Heart left ventricle (tissue), 16 donors: Measurements from ENCODE around the gene SLC5A12. TPM values are rescaled to one million over a fixed set of nuclear protein-coding genes. Genes with fewer than 3 reads are reported as not detected.
A peak's percentile ranks its signal among the peaks of the same experiment; 100 is the strongest.

Experiments
- ATAC-seq, 4 donors: fragments of 200-7000 bp; cut with Tn5 transposase; one replicate each; pipeline ENCODE4 v1.9.1; 2020 to 2022; ENCODE audit warnings: moderate library complexity in 4 of 4, mild to moderate bottlenecking in 3 of 4, moderate number of reproducible peaks in 1 of 4
- DNase-seq, 5 donors: peaks; one replicate each; pipeline ENCODE4 v3.0.0-alpha.2; 2020
- H3K27ac ChIP-seq, 12 donors: fragments of 200-600 bp; sonication (generic) in 4 of 12; one replicate each; pipeline versions ENCODE4 v1.5.0 to v1.8.0; 2016 to 2022; ENCODE audit warnings: mild to moderate bottlenecking in 2 of 12
- H3K27me3 ChIP-seq, 9 donors: fragments of 200-600 bp; sonication (generic) in 2 of 9; one replicate each; pipeline versions ENCODE4 v1.5.1 to v1.8.0; 2016 to 2022; ENCODE audit warnings: mild to moderate bottlenecking in 3 of 9
- H3K36me3 ChIP-seq, 9 donors: fragments of 200-600 bp; sonication (generic) in 2 of 9; one replicate each; pipeline versions ENCODE4 v1.5.0 to v1.8.0; 2018 to 2022; ENCODE audit warnings: mild to moderate bottlenecking in 2 of 9
- H3K4me1 ChIP-seq, 12 donors: fragments of 200-600 bp; sonication (generic) in 4 of 12; one replicate each; pipeline versions ENCODE4 v1.5.0 to v1.8.0; 2016 to 2022; ENCODE audit warnings: mild to moderate bottlenecking in 3 of 12
- H3K4me3 ChIP-seq, 12 donors: fragments of 200-600 bp; sonication (generic) in 4 of 12; one replicate each; pipeline versions ENCODE4 v1.5.0 to v1.8.0; 2017 to 2022; ENCODE audit warnings: mild to moderate bottlenecking in 9 of 12, moderate library complexity in 4 of 12
- H3K9me3 ChIP-seq, 12 donors: fragments of 200-600 bp; sonication (generic) in 4 of 12; one replicate each; pipeline versions ENCODE4 v1.5.0 to v1.8.0; 2016 to 2022; ENCODE audit warnings: mild to moderate bottlenecking in 1 of 12
- CTCF ChIP-seq, 12 donors: fragments of 200-600 bp; sonication (generic) in 4 of 12; IDR thresholded peaks; one replicate each; pipeline versions ENCODE4 v1.5.0 to v1.8.0; 2018 to 2022; ENCODE audit warnings: antibody characterized with exemption in 12 of 12, mild to moderate bottlenecking in 5 of 12
- POLR2A ChIP-seq, 2 donors: fragments of 450-650 bp; IDR thresholded peaks; one replicate each; pipeline ENCODE4 v1.6.1; 2017; ENCODE audit warnings: antibody characterized with exemption in 2 of 2, mild to moderate bottlenecking in 2 of 2, moderate library complexity in 2 of 2
- WGBS, 4 donors: extraction: QIAGEN DNeasy Blood & Tissue Kit in 2 of 4; methylation state at CpG; one replicate each; pipeline versions ENCODE4 v1.1.5 to v1.1.7; 2013 to 2018; 5-methylcytosine and 5-hydroxymethylcytosine counted together
- intact Hi-C, 10 donors: fragments of 100-400 bp; cut with DNase I; formaldehyde crosslinking; loops; one replicate each; pipeline versions ENCODE4 v1.11.1 to v1.14.2; 2022
- polyA plus RNA-seq, 2 donors: library from polyadenylated mRNA; stranded (reverse); fragments of 200-250 nt; gene quantifications; one replicate each; pipeline ENCODE4 v1.2.3, GENCODE V29; 2013
- total RNA-seq, 9 donors: library from RNA; depleted of rRNA in 2 of 9; stranded (reverse); fragments of >200 nt in 2 of 9; fragmentation: NEBNext Ultra II Directional in 3 of 9; extraction: Animal tissue kit (Norgen Biotek cat#: 25700) in 3 of 9; gene quantifications; one replicate each; pipeline versions ENCODE4 v1.1.0 to v1.2.4, GENCODE V29; 2016 to 2023
- donor health status: ischemic (EF 13 %, LVEDD 7.1; RV severe dilation, severe dysfunction).
- donor health status: healthy with polysubstance abuse.
- donor health status: DM: no; HTN: yes; CAD: no.
- donor health status: DM: no; HTN: no; CAD: no.
- donor health status: ischemic (EF 25% LVEDD 6.9; RV normal size, moderate dysfunction).
- donor health status: ischemic (EF 25% LVEDD 5.7; RV mildly dilated, moderate dysfunction).
- donor health status: healthy.
- donor health status: DM: yes; HTN: yes; CAD: no.
- donor health status: ischemic (EF 35%, LVEDD 5.7; RV mildly dilated, moderate dysfunction).
- donor health status: nonischemic (EF 11% LVEDD 7.7; RV severe dilation, severe dysfunction).
- donor health status: DM: yes; HTN: yes; CAD: no.
- donor health status: PGD.
- donor health status: ischemic (EF 29% LVEDD 5.4; RV normal size, mild dysfunction).
- donor health status: nonischemic (EF 23%, LVEDD 6.1; RV moderate dilation, normal function).

Gene SLC5A12
- total and polyA plus RNA-seq, 11 donors: 0.11 TPM; not detected in 10

GRCh38 chr11:26715133-26715532, 6.7 kb downstream of the SLC5A12 start:
- TF ChIP-seq CTCF (IDR thresholded peaks at IDR 0.05) (no peak), POLR2A (IDR thresholded peaks at IDR 0.05) (no peak)
- DNase-seq: no peak
- no peak overlapping the region for H3K27ac ChIP-seq
- H3K4me1 ChIP-seq: peaks cover 0 to 6% (median 0%) of the 10 kb centered on the region in 12 donors
- no peaks in the 10 kb centered on the region for H3K9me3 ChIP-seq
- H3K36me3 ChIP-seq: no peaks in the 10 kb centered on the region
- ATAC-seq: peak; percentile 26 to 49 (median 42)
- 4 to 20% (median 15%) methylated on average over 1 of the region's 1 CpG for WGBS, 4 donors
- no peaks in the 10 kb centered on the region for H3K27me3 ChIP-seq
- intact Hi-C loops: no loop called here
- no peak overlapping the region for H3K4me3 ChIP-seq

- no peaks in the 10 kb centered on the region for H3K36me3 ChIP-seq
- H3K4me1 ChIP-seq: peaks cover 0 to 6% (median 0%) of the 10 kb centered on the region in 12 donors
- TF ChIP-seq CTCF (IDR thresholded peaks at IDR 0.05) (no peak), POLR2A (IDR thresholded peaks at IDR 0.05) (no peak)
- DNase-seq: no peak
- intact Hi-C loops: no loop called here
- no peaks in the 10 kb centered on the region for H3K27me3 ChIP-seq
- H3K9me3 ChIP-seq: no peaks in the 10 kb centered on the region
- no peak for ATAC-seq
- H3K27ac ChIP-seq: no peak overlapping the region
- WGBS, 4 donors: 39 to 56% (median 44%) methylated on average over 5 of the region's 5 CpGs
- no peak overlapping the region for H3K4me3 ChIP-seq
These were observed 9.4 kb downstream of the SLC5A12 start for GRCh38 chr11:26712497-26712896.

GRCh38 chr11:26710489-26710888, 11.4 kb downstream of the SLC5A12 start:
- DNase-seq (no peak), ATAC-seq (no peak)
- Histone ChIP-seq H3K27me3 (no peaks in the 10 kb centered on the region), H3K9me3 (no peaks in the 10 kb centered on the region), H3K36me3 (no peaks in the 10 kb centered on the region), H3K27ac (no peak overlapping the region), H3K4me1 (peaks cover 0 to 6% (median 0%) of the 10 kb centered on the region in 12 donors), H3K4me3 (no peak overlapping the region)
- intact Hi-C loops: no loop called here
- 90 to 95% (median 91%) methylated on average over 2 of the region's 2 CpGs for WGBS, 4 donors
- TF ChIP-seq CTCF (IDR thresholded peaks at IDR 0.05) (no peak), POLR2A (IDR thresholded peaks at IDR 0.05) (no peak)

GRCh38 chr11:26708736-26709456, 13.0 kb downstream of the SLC5A12 start:
- H3K36me3 ChIP-seq: no peaks in the 10 kb centered on the region
- no peak overlapping the region for H3K4me3 ChIP-seq
- no peaks in the 10 kb centered on the region for H3K27me3 ChIP-seq
- no peaks in the 10 kb centered on the region for H3K9me3 ChIP-seq
- TF ChIP-seq POLR2A (IDR thresholded peaks at IDR 0.05): no peak
- no peak for TF ChIP-seq CTCF (IDR thresholded peaks at IDR 0.05)
- ATAC-seq (peak in 1 of 4 donors; percentile 88), DNase-seq (no peak)
- H3K4me1 ChIP-seq: no peaks in the 10 kb centered on the region
- 7 to 14% (median 11%) methylated on average over 2 of the region's 2 CpGs for WGBS, 4 donors
- intact Hi-C loops: no loop called here
- H3K27ac ChIP-seq: no peak overlapping the region
